Transverse colon (tissue), 4 donors: ENCODE measurements around the gene NEDD4L. TPM values are rescaled to one million over a fixed set of nuclear protein-coding genes. Genes with fewer than 3 reads are reported as not detected.

ENCODE experiments used
- DNase-seq: peaks from one replicate; pipeline ENCODE4 v3.0.0-alpha.2; 2019
- H3K27ac ChIP-seq, 4 donors: fragments of 200-600 bp; sonication (generic); 2 replicates each; pipeline ENCODE4 v1.5.1; 2016 to 2018; ENCODE audit warnings: inconsistent platforms in 4 of 4
- H3K27me3 ChIP-seq: fragments of 200-600 bp; sonication (generic); 2 replicates; pipeline ENCODE4 v1.5.1; 2017; ENCODE audit warnings: inconsistent platforms
- H3K36me3 ChIP-seq, 4 donors: fragments of 200-600 bp; sonication (generic); 2 replicates each; pipeline ENCODE4 v1.5.1; 2017 to 2019; ENCODE audit warnings: inconsistent platforms in 4 of 4
- H3K4me1 ChIP-seq, 4 donors: fragments of 200-600 bp; sonication (generic); 2 replicates each; pipeline ENCODE4 v1.5.1; 2017 to 2020; ENCODE audit warnings: inconsistent platforms in 4 of 4
- H3K4me3 ChIP-seq, 4 donors: fragments of 200-600 bp; sonication (generic); 1 replicate in 1 of 4; 2 replicates in 3 of 4; pipeline versions ENCODE4 v1.5.1 to v1.6.1; 2017 to 2019; ENCODE audit warnings: inconsistent platforms in 4 of 4
- H3K9me3 ChIP-seq, 2 donors: fragments of 200-600 bp; sonication (generic); 2 replicates each; pipeline ENCODE4 v1.5.1; 2017 to 2019; ENCODE audit warnings: inconsistent platforms in 2 of 2
- EP300 ChIP-seq: sonication (generic); formaldehyde crosslinking; IDR thresholded peaks from one replicate; pipeline ENCODE4 v1.6.1; 2017; ENCODE audit warnings: antibody characterized with exemption, low read depth
- POLR2A ChIP-seq: fragments of 450-650 bp; IDR thresholded peaks from one replicate; pipeline ENCODE4 v1.6.1; 2016; ENCODE audit warnings: antibody characterized with exemption, mild to moderate bottlenecking, moderate library complexity
- POLR2AphosphoS5 ChIP-seq, 3 donors: sonication (generic); formaldehyde crosslinking; IDR thresholded peaks; one replicate each; pipeline ENCODE4 v1.6.1; 2016; ENCODE audit warnings: antibody characterized with exemption in 3 of 3
- WGBS, 2 donors: methylation state at CpG; one replicate each; pipeline ENCODE4 v1.1.5; 2018; ENCODE audit warnings: low coverage in 1 of 2; 5-methylcytosine and 5-hydroxymethylcytosine counted together
- in situ Hi-C, 4 donors: fragments of 200-750 bp; cut with MboI; loops; one replicate each; pipeline versions ENCODE4 v1.15.0 to v1.15.1; 2017; ENCODE audit warnings: low sequenced_read_pairs in 3 of 4, low pct_ligation_motif_present in 1 of 4, low pct_unique_long_range_greater_than_20kb in 1 of 4
- intact Hi-C: fragments of 100-400 bp; cut with DNase I; formaldehyde crosslinking; loops from one replicate; pipeline ENCODE4 v1.15.1; 2023; ENCODE audit warnings: low total_unique reads
- total RNA-seq, 4 donors: library from RNA; depleted of rRNA; stranded (reverse); fragments of >200 nt; gene quantifications; one replicate each; pipeline ENCODE4 v1.1.0, GENCODE V29; 2016
- TF ChIP-seq, protein P1 (sequence below), 5 experiments: fragments of 200-600 bp in 3 of 5; fragments of 450-650 bp in 2 of 5; sonication (generic) in 3 of 5; IDR thresholded peaks; 1 replicate in 2 of 5; 2 replicates in 3 of 5; pipeline ENCODE4 v1.5.1; 2016 to 2017; ENCODE audit warnings: antibody characterized with exemption in 5 of 5, inconsistent platforms in 3 of 5, mild to moderate bottlenecking in 2 of 5, moderate library complexity in 1 of 5

NEDD4L gene
- total RNA-seq, 4 donors from 2014 or later, result 217 to 773 (median 305) TPM

DNA sequence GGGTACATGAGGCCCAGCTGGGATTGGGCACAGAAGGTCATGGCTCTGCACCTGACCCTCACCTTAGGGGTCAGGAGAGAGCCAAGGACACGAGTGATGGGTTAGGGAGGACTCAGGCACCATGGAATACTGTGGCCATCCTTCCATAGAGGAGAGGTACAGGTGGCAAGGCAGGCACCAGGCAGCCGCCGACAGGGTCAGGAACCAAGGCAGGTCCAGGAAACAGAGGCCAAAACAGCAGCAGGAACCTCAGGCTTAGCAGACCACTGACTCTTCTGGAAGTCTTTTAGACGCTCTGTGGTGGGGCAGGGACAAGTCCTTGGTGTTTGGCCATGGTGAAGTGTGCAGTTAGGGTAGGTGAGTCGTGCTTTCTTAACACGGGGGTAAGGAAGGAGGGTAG, 128.0 kb downstream of the NEDD4L start:
- intact Hi-C loops, result no loop called here
- H3K27ac ChIP-seq, result no peak overlapping the region
- WGBS, 2 donors, result 90% methylated on average over 6 of the region's 6 CpGs; no CpG with 5 or more reads in 1 of the 2 donors
- no peaks in the 10 kb centered on the region for H3K27me3 ChIP-seq
- TF ChIP-seq POLR2A (no peak), POLR2AphosphoS5 (IDR thresholded peaks at IDR 0.05) (no peak), EP300 (no peak)
- TF ChIP-seq, protein P1, sequence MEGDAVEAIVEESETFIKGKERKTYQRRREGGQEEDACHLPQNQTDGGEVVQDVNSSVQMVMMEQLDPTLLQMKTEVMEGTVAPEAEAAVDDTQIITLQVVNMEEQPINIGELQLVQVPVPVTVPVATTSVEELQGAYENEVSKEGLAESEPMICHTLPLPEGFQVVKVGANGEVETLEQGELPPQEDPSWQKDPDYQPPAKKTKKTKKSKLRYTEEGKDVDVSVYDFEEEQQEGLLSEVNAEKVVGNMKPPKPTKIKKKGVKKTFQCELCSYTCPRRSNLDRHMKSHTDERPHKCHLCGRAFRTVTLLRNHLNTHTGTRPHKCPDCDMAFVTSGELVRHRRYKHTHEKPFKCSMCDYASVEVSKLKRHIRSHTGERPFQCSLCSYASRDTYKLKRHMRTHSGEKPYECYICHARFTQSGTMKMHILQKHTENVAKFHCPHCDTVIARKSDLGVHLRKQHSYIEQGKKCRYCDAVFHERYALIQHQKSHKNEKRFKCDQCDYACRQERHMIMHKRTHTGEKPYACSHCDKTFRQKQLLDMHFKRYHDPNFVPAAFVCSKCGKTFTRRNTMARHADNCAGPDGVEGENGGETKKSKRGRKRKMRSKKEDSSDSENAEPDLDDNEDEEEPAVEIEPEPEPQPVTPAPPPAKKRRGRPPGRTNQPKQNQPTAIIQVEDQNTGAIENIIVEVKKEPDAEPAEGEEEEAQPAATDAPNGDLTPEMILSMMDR (IDR thresholded peaks at IDR 0.05), result no peak
- in situ Hi-C loops, result no loop called here
- no peak for DNase-seq
- no peak overlapping the region for H3K4me3 ChIP-seq
- H3K9me3 ChIP-seq, result no peaks in the 10 kb centered on the region
- peaks cover 0 to 4% (median 0%) of the 10 kb centered on the region in 4 donors for H3K36me3 ChIP-seq
- peaks cover 0 to 13% (median 3%) of the 10 kb centered on the region in 4 donors for H3K4me1 ChIP-seq

DNA sequence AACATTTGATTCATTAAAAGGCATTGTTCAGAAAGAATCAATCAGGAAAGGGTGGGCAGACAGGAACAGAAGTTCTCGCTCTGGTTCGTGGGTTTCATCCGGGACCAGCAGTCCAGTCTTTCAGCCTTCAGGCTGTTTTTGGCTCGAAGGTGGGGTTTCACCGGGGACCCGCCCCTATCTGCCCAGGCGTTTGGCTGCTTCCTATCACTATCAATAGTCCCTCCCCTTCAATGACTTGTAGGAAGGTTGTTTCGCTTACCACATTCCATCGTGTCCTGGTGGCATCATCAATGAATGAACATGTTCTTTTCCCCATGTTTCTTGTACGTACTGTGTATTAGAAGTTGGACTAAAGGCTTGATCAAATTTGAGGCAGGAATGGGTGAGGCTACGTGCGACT, 130.3 kb downstream of the NEDD4L start:
- Histone ChIP-seq H3K4me3 (no peak overlapping the region), H3K27ac (no peak overlapping the region), H3K4me1 (peaks cover 8 to 36% (median 25%) of the 10 kb centered on the region in 4 donors), H3K36me3 (no peaks in the 10 kb centered on the region), H3K27me3 (no peaks in the 10 kb centered on the region), H3K9me3 (no peaks in the 10 kb centered on the region)
- WGBS, 2 donors, result 80 to 94% methylated on average over 1 to 12 of the region's 12 CpGs
- in situ Hi-C loops (no loop called here), intact Hi-C loops (no loop called here)
- DNase-seq, result no peak
- no peak for TF ChIP-seq POLR2A
- TF ChIP-seq POLR2AphosphoS5 (IDR thresholded peaks at IDR 0.05), result no peak
- no peak for TF ChIP-seq EP300
- TF ChIP-seq, protein P1 (IDR thresholded peaks at IDR 0.05), result no peak

DNA sequence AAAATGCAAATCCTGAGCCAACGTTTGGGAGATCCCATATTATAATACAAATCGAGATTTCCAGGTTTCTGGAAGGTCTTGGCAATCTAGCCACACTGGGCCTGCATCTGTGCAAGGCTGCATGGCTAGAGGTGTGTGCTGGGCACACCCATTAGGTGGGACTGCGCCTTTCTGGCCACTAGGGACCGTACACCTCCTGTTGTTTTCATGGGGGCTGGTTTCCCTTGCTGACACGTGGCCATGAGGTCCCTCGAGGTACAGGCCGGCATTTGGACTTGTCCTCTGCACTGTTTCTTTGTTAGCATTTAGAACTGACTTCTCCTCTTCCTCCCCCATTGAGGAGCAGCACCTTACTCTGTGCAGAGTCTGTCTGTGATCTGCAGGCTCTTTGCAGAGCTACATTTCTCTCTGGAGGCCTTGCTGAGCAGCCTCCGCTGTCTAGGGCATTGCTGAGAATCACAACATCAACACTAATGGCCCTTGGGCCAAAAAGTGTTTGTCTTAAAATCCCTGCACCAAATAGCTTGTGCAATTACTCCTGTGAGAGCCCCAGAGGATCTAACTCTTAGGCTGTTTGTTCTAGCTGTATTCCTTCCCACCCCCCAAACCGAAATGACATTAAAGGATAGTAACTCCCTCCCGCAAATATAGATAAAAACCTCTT, 131.2 kb downstream of the NEDD4L start:
- intact Hi-C loops, result loop anchor here (5.0 kb wide), 1 partner anchor 128 kb away; no protein-coding TSS in a partner anchor
- DNase-seq, result no peak

DNA sequence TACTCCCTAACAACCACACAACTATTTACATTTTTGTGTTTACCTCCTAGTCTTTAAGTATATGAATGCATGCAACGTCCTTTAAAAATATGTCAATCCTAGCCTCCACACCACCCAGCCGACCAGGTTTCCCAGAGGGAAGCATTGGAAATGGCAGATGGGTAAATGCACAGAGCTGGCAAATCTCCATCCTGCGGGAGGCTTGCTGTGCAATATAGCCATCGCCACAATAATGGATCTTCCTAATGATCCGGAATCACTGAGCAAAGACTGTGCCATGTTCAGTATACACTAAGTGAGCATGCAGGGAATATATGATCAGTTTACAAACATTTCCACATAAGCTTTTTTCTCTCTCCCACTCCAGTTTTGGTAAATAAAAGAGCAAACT, 131.8 kb downstream of the NEDD4L start:
- DNase-seq, result no peak
- no peak overlapping the region for H3K27ac ChIP-seq
- intact Hi-C loops (loop anchor here (5.0 kb wide), 1 partner anchor 128 kb away; no protein-coding TSS in a partner anchor), in situ Hi-C loops (no loop called here)
- peaks cover 8 to 41% (median 25%) of the 10 kb centered on the region in 4 donors for H3K4me1 ChIP-seq
- H3K4me3 ChIP-seq, result no peak overlapping the region
- WGBS, 2 donors, result 78 to 82% methylated on average over 5 of the region's 5 CpGs
- H3K27me3 ChIP-seq, result no peaks in the 10 kb centered on the region
- TF ChIP-seq POLR2A (no peak), EP300 (no peak), POLR2AphosphoS5 (IDR thresholded peaks at IDR 0.05) (no peak)
- TF ChIP-seq, protein P1 (IDR thresholded peaks at IDR 0.05), result no peak
- no peaks in the 10 kb centered on the region for H3K36me3 ChIP-seq
- no peaks in the 10 kb centered on the region for H3K9me3 ChIP-seq

More for the DNA sequence above, 131.2 kb downstream of the NEDD4L start:
- H3K4me1 ChIP-seq, result peaks cover 8 to 36% (median 25%) of the 10 kb centered on the region in 4 donors
- no peak overlapping the region for H3K4me3 ChIP-seq
- H3K9me3 ChIP-seq, result no peaks in the 10 kb centered on the region
- TF ChIP-seq EP300 (no peak), POLR2AphosphoS5 (IDR thresholded peaks at IDR 0.05) (no peak), POLR2A (no peak)
- TF ChIP-seq, protein P1 (IDR thresholded peaks at IDR 0.05), result peak in 1 of 5 experiments; percentile 9
- no peaks in the 10 kb centered on the region for H3K36me3 ChIP-seq
- in situ Hi-C loops, result no loop called here
- no peaks in the 10 kb centered on the region for H3K27me3 ChIP-seq
- 68 to 69% methylated on average over 4 to 10 of the region's 10 CpGs for WGBS, 2 donors
- no peak overlapping the region for H3K27ac ChIP-seq
